Stimulated activated CD4-positive, alpha-beta T cell treated with anti-CD3 and anti-CD28 coated beads, Interleukin-2, amount 100 ng/mL, for 24 hours (primary cell): ENCODE data around the gene ADAM33.

Experiments
- DNase-seq, 2 donors: peaks; one replicate each; pipeline ENCODE4 v3.0.0-alpha.2; 2020

The ADAM33 gene

DNA sequence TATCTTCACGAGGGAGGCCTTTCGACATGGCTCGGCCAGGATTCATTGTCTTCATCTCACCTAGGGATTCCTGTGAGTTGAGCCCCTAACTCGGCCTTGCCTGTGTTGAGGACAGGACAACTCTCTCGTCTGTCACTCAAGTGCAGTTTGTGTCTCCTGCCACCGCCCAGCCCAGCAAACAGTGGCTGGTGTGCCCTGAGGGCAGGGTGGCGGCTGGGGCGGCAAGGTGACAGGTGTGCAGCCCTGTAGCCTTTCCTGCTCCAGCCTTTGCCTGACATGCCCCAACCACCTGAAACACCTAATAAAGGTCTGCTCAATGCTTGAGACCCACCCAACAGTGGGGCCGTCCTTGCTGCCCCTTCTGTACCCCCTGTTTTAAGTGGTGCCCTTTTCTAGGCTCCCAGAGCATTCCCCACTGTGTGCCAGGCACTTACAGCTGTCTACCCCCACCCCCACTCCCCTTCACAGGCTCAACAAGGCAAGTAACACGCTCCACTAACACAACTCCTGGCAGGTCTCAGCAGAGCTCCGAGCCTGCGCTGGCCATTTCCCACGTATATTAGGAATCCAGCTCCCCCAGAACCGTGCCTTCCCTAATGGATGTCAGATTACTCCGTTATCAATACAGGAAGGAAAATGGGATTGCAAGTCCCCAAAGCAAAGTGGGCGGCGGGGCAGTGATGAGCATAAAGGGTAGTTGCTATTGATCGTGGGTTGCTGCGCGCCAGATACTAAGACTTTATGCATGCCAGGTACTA is 36.3 kb downstream of the ADAM33 start:
- no peak for DNase-seq

DNA sequence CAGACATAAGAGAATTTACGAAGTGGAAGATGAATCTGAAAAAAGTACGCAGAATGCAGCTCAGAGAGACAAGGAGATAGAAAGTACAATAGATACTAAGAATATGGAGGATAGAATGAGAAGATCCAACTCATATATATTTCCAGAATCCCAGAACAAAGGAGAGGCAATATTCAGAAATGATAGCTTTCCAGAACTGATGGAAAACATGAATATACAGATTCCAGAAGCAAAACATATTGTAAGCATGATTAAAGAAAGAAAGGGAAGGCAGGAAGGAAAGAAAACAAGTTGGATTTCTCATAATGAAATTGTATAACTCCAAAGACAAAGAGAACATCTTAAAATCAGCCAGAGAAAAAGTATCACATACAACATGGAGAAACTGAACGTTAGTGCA is 41.6 kb downstream of the ADAM33 start:
- no peak for DNase-seq

- DNase-seq, result no peak
Measured at GRCh38 chr20:3635346-3635745, 46.5 kb downstream of the ADAM33 start.

DNA sequence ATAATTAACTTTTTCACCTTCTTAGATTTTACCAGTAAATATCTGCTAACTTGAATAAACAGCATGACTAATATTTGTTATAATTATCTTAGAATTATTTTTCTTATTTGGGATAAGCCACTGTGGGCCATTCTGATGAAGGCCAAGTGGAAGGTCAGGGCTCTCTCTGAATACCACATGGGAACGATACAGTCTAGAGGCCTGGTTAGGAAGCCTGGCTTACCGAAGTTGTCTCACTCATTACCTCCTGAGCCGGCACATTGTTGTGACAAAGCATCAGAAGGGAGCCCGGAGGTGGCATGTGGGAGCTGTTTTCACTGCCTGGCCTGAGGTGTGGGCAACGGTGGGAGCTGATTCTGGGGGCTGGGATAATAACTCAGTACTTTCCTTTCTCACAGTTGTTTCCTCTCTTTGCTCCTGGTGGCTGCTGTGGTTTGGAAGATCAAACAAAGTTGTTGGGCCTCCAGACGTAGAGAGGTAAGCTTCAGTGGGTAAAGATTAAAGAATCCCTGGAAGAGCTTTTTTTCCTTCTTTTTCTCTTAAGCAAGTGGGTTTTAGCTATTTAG is 47.8 kb downstream of the ADAM33 start:
- DNase-seq, result no peak

DNA sequence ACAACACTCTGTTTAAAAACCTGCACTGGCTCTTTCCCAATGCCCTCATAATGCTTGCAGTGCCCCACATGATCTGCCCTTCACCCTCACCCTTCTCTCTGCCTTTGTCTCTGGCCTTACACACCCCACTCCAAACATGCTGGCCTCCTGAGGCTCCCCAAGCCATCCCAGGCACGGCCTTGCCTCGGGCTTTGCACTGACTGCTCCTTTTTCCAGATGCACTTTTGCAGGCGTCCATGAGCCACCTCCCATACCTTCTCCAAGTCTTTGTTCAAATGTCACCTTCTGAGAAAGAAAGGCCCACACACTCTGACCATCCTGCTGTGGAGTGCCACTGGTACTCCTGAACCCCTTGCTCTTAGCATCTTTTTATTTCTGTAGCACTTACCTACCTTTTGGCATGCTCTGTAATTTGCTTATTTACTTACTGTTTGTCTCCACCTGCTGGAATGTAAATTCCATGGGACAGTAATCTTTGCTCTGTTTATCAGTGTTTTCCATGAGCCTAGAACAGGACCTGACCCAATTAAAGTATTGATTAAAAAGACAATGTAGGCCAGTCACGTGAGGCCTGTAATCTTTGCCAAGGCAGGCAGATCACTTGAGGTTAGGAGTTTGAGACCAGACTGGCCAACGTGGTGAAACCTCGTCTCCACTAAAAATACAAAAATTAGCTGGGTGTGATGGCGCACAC is 49.4 kb downstream of the ADAM33 start:
- no peak for DNase-seq

DNA sequence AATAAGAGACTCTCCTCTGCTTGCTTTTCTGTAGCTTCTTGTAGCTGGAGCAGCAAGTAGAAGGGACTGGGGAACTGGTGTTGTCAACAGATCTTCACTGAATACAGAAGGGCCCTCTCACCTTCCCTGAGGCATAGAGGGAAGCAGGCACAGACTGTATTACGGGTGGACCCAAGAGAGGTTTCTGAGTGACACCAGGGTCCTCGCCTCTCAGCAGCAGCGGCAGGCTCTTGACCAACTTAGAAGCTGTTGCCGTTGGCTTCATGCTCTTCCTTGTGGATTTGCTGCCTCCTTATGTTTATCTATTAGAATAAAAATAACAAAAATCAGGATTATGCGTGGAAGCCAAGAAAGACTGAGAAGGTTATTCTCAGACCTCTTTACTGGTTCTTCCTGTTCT is 50.3 kb downstream of the ADAM33 start:
- DNase-seq, result no peak

DNA sequence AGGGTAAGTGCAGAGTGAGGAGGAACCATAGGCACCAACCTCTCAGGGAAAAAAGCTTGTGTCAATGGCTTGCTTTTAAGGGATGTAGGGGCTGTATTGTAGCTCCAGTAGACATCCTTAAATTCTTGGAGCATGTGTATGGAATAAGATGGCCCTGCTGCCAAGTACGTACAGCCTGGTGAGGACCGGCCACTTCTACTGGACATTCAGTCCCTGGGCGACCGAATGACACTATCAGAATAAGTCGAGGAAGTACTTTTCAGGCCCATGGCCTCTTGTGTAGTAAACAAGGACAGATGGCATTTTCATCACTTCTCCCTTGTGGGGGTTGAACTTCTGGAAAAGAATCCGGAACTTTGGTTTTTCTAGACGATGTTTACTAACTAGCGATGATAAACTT is 51.4 kb downstream of the ADAM33 start:
- no peak for DNase-seq

DNA sequence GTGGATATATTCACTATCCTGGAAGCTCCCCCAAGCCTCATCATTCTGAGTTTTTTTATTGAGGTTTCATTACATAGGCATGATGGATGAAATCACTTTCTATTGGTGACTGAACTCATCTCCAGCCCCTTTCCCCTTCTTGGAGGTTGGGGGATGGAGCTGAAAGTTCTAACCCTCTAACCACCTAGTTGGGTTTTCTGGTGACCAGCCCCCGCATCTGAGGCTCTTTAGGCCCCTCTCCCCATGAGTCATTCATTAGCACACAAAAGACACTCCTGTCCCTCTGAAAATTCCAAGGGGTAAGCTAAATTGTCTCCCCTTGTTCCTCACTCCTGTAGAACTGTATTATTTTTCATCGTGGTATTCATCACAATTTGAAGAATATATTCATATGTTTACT is 51.9 kb downstream of the ADAM33 start:
- DNase-seq, result no peak

- no peak for DNase-seq
Measured at GRCh38 chr20:3628502-3629314, 53.1 kb downstream of the ADAM33 start.

DNA sequence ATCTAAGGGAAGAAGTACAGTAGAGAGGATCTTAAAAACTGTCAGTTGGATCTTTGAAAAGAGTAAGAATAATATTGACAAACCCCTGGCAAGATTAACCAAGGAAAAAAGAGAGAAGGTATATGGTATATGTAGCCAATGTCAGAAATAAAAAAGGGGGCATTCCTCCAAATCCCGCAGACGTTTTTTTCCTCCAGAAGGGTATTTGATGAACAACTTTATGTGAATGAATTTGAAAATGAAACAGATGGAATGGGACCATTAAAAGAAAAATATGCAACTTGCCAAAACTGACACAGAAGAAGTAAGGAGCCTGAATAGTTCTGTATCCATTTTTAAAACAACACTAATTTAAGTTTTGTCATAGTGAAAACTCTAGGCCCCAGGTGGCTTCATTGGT is 54.3 kb downstream of the ADAM33 start:
- DNase-seq, result no peak

- DNase-seq, result no peak
Measured at GRCh38 chr20:3622406-3622805, 59.4 kb downstream of the ADAM33 start.

GRCh38 chr20:3621111-3621510 is 60.7 kb downstream of the ADAM33 start:
- DNase-seq, result no peak
